ENCODE measurements around the gene CCNK.

The CCNK gene

GRCh38 chr14:99509871-99510555, 28.8 kb downstream of the CCNK start:
- Histone ChIP-seq H3K36me3 (ENCODE audit: control insufficient read depth, low read length) (peaks cover 43% of the 10 kb centered on the region), H3K27me3 (ENCODE audit: control insufficient read depth, low read length) (no peaks in the 10 kb centered on the region), H3K27ac (ENCODE audit: low read depth, low read length) (no peak overlapping the region), H4K20me1 (ENCODE audit: control insufficient read depth, insufficient read depth, low read depth, low read length) (no peaks in the 10 kb centered on the region), H3K4me2 (ENCODE audit: low read length) (no peak overlapping the region), H3K4me3 (ENCODE audit: low read length) (no peak overlapping the region), H3F3A (ENCODE audit: control insufficient read depth, insufficient read depth) (peaks cover 5% of the 10 kb centered on the region; the same call in 1 of the 2 replicates), H3K4me1 (ENCODE audit: control insufficient read depth, low read length) (no peaks in the 10 kb centered on the region), H3K79me2 (ENCODE audit: control insufficient read depth, low read length) (no peaks in the 10 kb centered on the region), H3K9me3 (ENCODE audit: control insufficient read depth, insufficient read depth, low read length) (no peaks in the 10 kb centered on the region), H3K9me2 (replicated peaks; ENCODE audit: control insufficient read depth, low read length) (no peaks in the 10 kb centered on the region)
- no peak for TF ChIP-seq EZH2phosphoT487 (IDR thresholded peaks at IDR 0.05; ENCODE audit: borderline replicate concordance, low read length)
- TF ChIP-seq, protein P1, sequence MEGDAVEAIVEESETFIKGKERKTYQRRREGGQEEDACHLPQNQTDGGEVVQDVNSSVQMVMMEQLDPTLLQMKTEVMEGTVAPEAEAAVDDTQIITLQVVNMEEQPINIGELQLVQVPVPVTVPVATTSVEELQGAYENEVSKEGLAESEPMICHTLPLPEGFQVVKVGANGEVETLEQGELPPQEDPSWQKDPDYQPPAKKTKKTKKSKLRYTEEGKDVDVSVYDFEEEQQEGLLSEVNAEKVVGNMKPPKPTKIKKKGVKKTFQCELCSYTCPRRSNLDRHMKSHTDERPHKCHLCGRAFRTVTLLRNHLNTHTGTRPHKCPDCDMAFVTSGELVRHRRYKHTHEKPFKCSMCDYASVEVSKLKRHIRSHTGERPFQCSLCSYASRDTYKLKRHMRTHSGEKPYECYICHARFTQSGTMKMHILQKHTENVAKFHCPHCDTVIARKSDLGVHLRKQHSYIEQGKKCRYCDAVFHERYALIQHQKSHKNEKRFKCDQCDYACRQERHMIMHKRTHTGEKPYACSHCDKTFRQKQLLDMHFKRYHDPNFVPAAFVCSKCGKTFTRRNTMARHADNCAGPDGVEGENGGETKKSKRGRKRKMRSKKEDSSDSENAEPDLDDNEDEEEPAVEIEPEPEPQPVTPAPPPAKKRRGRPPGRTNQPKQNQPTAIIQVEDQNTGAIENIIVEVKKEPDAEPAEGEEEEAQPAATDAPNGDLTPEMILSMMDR (IDR thresholded peaks at IDR 0.05; ENCODE audit: low read depth, low read length, poor library complexity, severe bottlenecking): no peak

DNA sequence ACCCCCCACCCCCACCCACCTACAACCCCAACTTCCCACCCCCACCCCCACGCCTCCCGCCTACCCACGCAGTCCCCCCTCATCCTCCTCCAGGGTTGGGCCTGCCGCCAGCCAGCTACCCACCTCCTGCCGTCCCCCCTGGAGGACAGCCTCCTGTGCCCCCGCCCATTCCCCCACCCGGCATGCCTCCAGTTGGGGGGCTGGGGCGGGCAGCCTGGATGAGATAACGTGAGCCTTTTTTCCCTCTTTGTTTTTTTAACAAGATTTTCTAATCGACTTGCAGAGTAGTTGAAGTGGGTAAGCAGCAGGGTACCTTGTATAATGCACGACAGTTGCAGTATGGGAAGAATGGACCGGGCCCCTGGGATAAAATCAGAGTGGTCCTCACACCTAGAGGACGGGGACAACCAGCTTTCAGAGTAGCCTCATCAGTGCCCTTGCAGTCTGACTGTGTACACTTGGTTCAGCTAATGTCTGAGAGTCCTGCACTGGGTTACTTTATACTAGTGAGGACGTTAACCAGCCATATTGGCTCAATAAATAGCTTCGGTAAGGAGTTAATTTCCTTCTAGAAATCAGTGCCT, 29.4 kb downstream of the CCNK start:
- no peak for TF ChIP-seq EZH2phosphoT487 (IDR thresholded peaks at IDR 0.05; ENCODE audit: borderline replicate concordance, low read length)
- TF ChIP-seq, protein P1 (IDR thresholded peaks at IDR 0.05; ENCODE audit: low read depth, low read length, poor library complexity, severe bottlenecking): no peak
- no peak overlapping the region for H3K4me3 ChIP-seq (ENCODE audit: low read length)
- H3K9me2 ChIP-seq (replicated peaks; ENCODE audit: control insufficient read depth, low read length): no peaks in the 10 kb centered on the region
- H3F3A ChIP-seq (ENCODE audit: control insufficient read depth, insufficient read depth): peaks cover 5% of the 10 kb centered on the region; the same call in 1 of the 2 replicates
- H3K79me2 ChIP-seq (ENCODE audit: control insufficient read depth, low read length): no peaks in the 10 kb centered on the region
- H4K20me1 ChIP-seq (ENCODE audit: control insufficient read depth, insufficient read depth, low read depth, low read length): no peaks in the 10 kb centered on the region
- no peaks in the 10 kb centered on the region for H3K4me1 ChIP-seq (ENCODE audit: control insufficient read depth, low read length)
- no peaks in the 10 kb centered on the region for H3K27me3 ChIP-seq (ENCODE audit: control insufficient read depth, low read length)
- no peak overlapping the region for H3K4me2 ChIP-seq (ENCODE audit: low read length)
- H3K36me3 ChIP-seq (ENCODE audit: control insufficient read depth, low read length): peaks cover 37% of the 10 kb centered on the region
- no peaks in the 10 kb centered on the region for H3K9me3 ChIP-seq (ENCODE audit: control insufficient read depth, insufficient read depth, low read length)
- no peak overlapping the region for H3K27ac ChIP-seq (ENCODE audit: low read depth, low read length)

- H3K4me1 ChIP-seq (ENCODE audit: control insufficient read depth, low read length): no peaks in the 10 kb centered on the region
- no peak overlapping the region for H3K27ac ChIP-seq (ENCODE audit: low read depth, low read length)
- no peaks in the 10 kb centered on the region for H3K79me2 ChIP-seq (ENCODE audit: control insufficient read depth, low read length)
- no peak overlapping the region for H3K4me3 ChIP-seq (ENCODE audit: low read length)
- peaks cover 5% of the 10 kb centered on the region; the same call in 1 of the 2 replicates for H3F3A ChIP-seq (ENCODE audit: control insufficient read depth, insufficient read depth)
- TF ChIP-seq EZH2phosphoT487 (IDR thresholded peaks at IDR 0.05; ENCODE audit: borderline replicate concordance, low read length): no peak
- TF ChIP-seq, protein P1 (IDR thresholded peaks at IDR 0.05; ENCODE audit: low read depth, low read length, poor library complexity, severe bottlenecking): no peak
- no peak overlapping the region for H3K4me2 ChIP-seq (ENCODE audit: low read length)
- H3K9me3 ChIP-seq (ENCODE audit: control insufficient read depth, insufficient read depth, low read length): no peaks in the 10 kb centered on the region
- H4K20me1 ChIP-seq (ENCODE audit: control insufficient read depth, insufficient read depth, low read depth, low read length): no peaks in the 10 kb centered on the region
- no peaks in the 10 kb centered on the region for H3K27me3 ChIP-seq (ENCODE audit: control insufficient read depth, low read length)
- H3K9me2 ChIP-seq (replicated peaks; ENCODE audit: control insufficient read depth, low read length): no peaks in the 10 kb centered on the region
- peaks cover 28% of the 10 kb centered on the region for H3K36me3 ChIP-seq (ENCODE audit: control insufficient read depth, low read length)
Measured at GRCh38 chr14:99511421-99512109, 30.4 kb downstream of the CCNK start.
